Measurements from ENCODE around the gene SLC2A3.
"Not testable (repeated sequence)": the region's sequence is repeated elsewhere in the genome, so short reads cannot be mapped to it uniquely, and the experiment has no call there.

Gene SLC2A3

DNA sequence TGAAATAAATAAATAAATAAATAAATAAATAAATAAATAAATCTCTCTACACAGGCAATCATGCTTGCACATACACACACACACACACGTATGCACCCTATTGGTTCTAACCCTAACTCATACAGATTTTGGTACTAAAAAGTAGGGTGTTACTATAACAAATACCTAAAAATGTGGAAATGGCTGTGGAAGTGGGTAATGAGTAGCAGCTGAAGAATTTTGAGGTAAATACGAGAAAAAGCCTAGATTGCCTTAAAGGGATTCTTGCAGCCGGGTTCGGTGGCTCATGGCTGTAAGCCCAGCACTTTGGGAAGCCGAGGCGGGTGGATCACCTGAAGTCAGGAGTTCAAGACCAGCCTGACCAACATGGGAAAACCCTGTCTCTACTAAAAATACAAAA is 15.7 kb upstream of the SLC2A3 start:
- no peak for DNase-seq

DNA sequence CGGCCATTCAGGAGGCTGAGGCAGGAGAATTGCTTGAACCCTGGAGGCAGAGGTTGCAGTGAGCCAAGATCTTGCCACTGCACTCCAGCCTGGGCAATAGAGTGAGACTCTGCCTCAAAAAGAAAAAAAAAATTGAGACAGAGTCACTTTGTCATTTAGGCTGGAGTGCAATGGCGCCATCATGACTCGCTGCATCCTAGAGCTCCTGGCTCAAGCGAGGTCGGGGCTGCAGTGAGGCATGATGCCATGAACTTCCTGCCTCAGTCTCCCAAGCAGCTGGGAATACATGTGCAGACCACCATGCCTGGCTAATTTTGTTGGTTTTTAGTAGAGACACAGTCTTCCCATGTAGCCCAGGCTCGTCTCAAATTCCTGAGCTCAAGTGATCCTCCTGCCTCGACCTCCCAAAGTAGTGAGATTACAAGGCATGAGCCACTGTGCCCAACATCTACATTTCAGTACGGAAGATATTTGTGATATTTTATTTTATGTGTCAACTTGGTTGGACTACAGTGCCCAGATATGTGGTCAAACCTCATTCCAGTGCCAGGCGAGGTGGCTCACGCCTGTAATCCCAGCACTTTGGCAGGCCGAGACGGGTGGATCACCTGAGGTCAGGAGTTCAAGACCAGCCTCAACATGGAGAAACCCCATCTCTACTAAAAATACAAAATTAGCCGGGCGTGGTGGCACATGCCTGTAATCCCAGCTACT is 14.4 kb upstream of the SLC2A3 start:
- DNase-seq: not testable (repeated sequence)

DNA sequence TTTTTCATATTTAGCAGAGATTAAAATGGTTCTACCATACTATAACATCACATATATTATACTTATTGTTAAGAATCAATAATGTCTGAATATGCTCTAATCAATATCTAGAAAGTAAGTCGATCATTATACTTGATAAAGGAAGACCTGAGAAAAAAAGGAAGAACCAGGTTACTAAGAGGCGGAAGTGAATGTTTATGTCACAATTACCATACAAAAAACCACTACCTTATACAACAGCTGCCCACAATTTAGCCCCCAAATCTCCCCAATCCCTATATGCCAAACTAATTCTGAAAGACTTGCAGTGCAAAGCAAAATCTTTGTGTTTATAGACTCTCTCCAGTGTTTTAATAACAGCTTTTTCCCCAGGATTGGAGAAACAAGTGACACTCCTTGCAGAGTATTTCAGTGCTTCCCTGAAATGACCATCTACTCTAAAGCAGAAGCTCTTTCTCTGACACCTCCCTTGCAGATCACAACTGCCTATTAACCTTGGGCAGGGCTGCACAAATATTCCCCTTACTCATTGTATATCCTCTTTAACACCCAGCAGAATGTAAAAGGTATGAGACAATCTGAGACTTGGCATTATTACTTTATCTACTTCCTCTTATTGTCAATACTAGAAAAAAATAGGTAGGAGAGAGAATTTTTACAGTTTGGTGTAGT is 12.7 kb upstream of the SLC2A3 start:
- no peak for DNase-seq

GRCh38 chr12:7947011-7947410 is 11.0 kb upstream of the SLC2A3 start:
- no peak for DNase-seq

DNA sequence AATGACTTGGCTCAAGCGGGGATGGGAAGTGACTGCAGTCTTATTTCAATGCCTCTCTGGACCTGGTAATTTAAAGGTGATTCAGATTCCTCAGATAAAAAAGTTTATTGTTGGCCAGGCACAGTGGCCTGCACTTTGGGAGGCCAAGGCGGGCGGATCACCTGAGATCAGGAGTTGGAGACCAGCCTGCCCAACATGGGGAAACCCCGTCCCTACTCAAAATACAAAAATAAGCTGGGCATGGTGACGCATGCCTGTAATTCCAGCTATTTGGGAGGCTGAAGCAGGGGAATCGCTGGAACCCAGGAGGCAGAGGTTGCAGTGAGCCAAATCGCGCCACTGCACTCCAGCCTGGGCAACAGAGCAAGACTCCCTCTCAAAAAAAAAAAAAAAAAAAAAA is 8.8 kb upstream of the SLC2A3 start:
- DNase-seq: not testable (repeated sequence)

DNA sequence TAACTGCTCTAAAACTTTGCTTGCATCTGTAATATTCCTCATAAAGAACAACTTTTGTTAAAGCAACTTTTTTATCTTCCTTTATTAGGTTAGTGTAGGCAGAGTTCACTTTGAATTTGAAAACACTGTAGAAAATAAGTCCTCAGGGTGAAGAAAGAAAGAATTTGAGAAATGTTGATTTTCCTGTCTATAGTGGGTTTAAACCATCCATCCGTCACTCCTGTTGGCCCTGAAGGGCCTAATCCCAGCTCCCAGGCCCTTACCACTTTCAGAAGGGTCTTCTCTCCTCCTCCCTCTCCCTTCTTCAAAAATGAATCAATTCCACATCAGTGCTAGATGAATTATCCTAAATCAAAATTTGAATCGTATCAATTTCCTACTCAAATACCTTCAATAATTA is 4.9 kb upstream of the SLC2A3 start:
- no peak for DNase-seq

GRCh38 chr12:7937833-7938506 is 2.0 kb upstream of the SLC2A3 start:
- no peak for DNase-seq

- DNase-seq: peak in 2 of 51 donors; percentile 17 to 32
Observed at GRCh38 chr12:7934889-7935492, 996 bp downstream of the SLC2A3 start.

- DNase-seq: peak in 4 of 51 donors; percentile 8 to 34 (median 22)
Observed at GRCh38 chr12:7934091-7934888, 1.7 kb downstream of the SLC2A3 start.

DNA sequence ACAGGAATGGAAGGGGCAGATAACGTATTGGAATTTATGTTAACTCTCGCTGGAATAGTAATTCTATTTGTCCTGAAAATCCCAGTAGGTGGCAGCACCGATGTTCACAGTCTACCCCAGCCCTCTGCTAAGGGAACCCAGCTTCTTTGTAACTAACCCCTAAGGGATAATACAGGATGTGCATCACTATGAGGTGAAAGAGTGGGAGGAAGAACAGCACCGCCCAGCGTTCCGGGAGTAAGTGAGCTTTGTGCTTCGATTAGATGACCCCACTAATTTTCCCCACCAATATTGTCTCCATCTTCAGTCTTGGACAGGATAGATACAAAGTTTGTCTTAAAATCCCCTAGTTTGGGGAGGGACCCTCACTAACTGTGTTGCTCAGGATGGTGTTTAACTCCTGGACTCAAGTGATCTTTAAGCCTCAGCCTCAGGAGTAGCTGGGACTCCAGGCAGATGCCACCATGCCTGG is 2.7 kb downstream of the SLC2A3 start:
- DNase-seq: peak in 39 of 51 donors; percentile 3 to 78 (median 41)

- DNase-seq: not testable (repeated sequence)
Observed at GRCh38 chr12:7932599-7933240, 3.3 kb downstream of the SLC2A3 start.

DNA sequence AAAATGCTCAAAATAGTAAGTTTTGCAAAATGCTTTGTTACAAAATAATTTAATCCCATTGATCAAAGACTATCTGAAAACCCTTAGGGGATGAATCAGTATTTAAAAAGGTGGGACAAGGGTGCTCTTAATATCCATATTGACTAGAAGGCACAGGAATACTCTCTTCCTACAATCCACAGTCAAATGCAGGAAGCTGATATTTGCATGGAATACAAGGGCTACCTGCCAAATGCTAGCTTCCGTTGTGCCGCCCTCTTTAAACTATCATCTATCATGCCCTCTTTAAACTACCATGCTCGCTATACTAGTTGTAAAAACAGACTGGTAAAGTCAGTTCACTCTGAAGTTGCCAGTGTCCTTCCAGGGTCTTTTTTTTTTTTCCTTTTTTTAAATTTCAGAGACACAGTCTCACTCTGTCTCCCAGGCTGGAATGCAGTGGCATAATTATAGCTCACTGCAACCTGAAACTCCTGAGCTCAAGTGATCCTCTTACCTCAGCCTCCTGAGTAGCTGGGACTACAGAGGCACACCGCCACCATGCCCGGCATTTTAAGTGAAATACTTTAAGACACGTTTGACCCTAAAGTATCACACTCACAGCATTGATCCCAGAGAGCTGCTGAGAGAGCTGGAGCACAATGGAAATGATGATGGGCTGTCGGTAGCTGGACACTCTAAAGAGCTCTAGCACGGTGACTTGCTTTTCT is 6.7 kb downstream of the SLC2A3 start:
- DNase-seq: no peak

DNA sequence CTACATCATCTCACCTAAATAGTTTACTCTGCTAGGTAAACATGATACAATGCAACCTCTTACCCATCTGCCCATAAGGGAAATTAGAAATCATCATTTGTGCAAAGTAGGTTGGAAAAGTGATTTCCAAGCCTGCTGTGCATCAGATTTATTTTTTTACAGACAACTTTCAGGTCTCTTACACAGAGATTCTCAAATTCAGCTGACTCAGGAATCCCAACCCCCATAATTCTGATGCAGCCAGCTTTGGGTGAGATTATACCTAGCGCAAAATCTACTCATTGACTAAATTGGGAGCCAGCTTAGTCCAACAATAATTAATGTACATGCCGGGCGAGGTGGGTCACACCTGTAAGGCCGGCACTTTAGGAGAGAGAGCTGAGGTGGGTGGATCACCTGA is 8.5 kb downstream of the SLC2A3 start:
- no peak for DNase-seq

DNA sequence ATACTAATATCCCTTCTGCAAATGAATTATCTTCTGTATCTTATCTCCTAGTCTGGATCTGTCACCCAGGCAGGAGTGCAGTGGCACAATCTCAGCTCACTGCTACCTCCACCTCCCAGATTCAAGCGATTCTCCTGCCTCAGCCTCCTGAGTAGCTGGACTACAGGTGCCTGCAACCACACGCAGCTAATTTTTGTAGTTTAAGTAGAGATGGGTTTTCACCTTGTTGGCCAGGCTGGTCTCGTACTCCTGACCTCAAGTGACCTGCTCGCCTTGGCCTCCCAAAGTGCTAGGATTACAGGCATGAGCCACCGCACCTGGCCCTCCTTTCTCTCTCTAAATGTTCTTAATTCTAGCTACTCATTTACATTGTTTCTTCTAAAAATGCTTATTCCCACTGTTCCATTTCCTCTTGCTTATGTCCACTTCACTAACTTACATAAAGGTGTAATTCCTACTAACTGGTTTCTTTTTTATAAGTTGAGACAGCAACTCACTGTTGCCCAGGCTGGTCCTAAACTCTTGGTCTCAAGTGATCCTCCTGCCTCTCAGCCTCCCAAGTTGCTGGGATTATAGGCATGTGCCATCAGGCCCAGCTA is 9.8 kb downstream of the SLC2A3 start:
- DNase-seq: not testable (repeated sequence)

GRCh38 chr12:7923241-7924236 is 12.4 kb downstream of the SLC2A3 start:
- DNase-seq: no peak

DNA sequence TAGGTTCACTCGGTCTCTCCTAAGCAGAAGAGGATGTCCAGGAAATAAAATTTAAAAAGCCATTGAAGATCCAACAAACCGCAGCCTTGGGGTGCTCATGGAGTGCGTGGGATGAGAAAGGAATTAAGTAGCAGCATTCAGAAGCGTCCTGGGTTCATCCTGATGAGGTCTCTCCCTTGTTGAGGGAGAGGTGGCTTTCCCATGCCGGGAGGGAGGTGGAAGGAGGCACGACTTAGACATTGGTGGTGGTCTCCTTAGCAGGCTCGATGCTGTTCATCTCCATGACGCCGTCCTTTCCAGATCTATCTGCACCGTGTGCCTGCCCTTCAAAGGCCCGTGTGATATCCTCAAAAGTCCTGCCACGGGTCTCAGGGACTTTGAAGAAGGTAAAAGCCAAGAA is 14.8 kb downstream of the SLC2A3 start:
- DNase-seq: not testable (repeated sequence)

DNA sequence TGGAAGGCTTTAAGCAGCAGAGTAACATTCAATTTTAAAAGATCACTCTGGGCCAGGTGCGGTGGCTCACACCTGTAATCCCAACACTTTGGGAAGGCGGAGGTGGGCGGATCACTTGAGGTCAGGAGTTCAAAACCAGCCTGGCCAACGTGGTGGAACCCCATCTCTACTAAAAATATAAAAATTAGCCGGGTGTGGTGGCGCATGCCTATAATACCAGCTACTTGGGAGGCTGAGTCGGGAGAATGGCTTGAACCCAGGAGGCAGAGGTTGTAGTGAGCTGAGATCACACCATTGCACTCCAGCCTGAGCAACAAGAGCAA is 17.8 kb downstream of the SLC2A3 start:
- not testable (repeated sequence) for DNase-seq

All from hypothalamus (tissue), 51 donors.